SK-N-SH (cell line): ENCODE results near the gene MDH1. TPM values are rescaled to one million over a fixed set of nuclear protein-coding genes. Genes with fewer than 3 reads are reported as not detected.

Experiments
- CTCF ChIA-PET: fragments of 300-600, 350-600 bp; formaldehyde crosslinking; extraction: SDS; loops from one replicate; lab custom pipeline; 2021; lab: Yijun Ruan, JAX
- POLR2A ChIA-PET: fragments of 350-600 bp; sonication (Branson Sonifier 250); formaldehyde crosslinking; extraction: SDS; loops from one replicate; lab custom pipeline; 2020; ENCODE audit warnings: antibody characterized with exemption, inconsistent platforms; lab: Yijun Ruan, JAX
- DNase-seq: peaks from one replicate; pipeline ENCODE4 v3.0.0; 2012
- H2AFZ ChIP-seq: fragments of 200-600 bp; sonication (generic); 2 replicates; pipeline ENCODE4 v1.8.1; 2016; ENCODE audit warnings: antibody characterized with exemption, mild to moderate bottlenecking, low read depth
- H3F3A ChIP-seq: fragments of 200-600 bp; sonication (generic); replicated peaks from 2 replicates; pipeline ENCODE3; 2016; ENCODE audit warnings: antibody characterized with exemption, mild to moderate bottlenecking; ENCODE audit not compliant: insufficient read depth
- H3K27ac ChIP-seq, 2 experiments: fragments of 200-500 bp in 1 of 2; fragments of 200-600 bp in 1 of 2; sonication (Bioruptor generic) in 1 of 2; sonication (generic), shearing (Covaris generic) in 1 of 2; 2 replicates each; pipeline versions ENCODE4 v1.5.1 to v1.6.1; 2014 to 2016; ENCODE audit warnings: low read depth in 2 of 2, inconsistent platforms in 1 of 2, low read length in 1 of 2, mild to moderate bottlenecking in 1 of 2, mixed read lengths in 1 of 2
- H3K27me3 ChIP-seq: fragments of 200-600 bp; sonication (generic), shearing (Covaris generic); 2 replicates; pipeline ENCODE4 v1.6.1; 2016; ENCODE audit warnings: mixed run types; ENCODE audit not compliant: insufficient read depth
- H3K36me3 ChIP-seq, 2 experiments: fragments of 200-500 bp in 1 of 2; fragments of 200-600 bp in 1 of 2; sonication (Bioruptor generic) in 1 of 2; sonication (generic) in 1 of 2; replicated peaks in 1 of 2; 2 replicates each; pipeline versions ENCODE3 to v1.5.1; 2014 to 2016; ENCODE audit warnings: low read length in 1 of 2, mild to moderate bottlenecking in 1 of 2; ENCODE audit not compliant: insufficient read depth in 2 of 2, control insufficient read depth in 1 of 2
- H3K4me1 ChIP-seq, 2 experiments: fragments of 200-500 bp in 1 of 2; fragments of 200-600 bp in 1 of 2; sonication (Bioruptor generic) in 1 of 2; sonication (generic), shearing (Covaris generic) in 1 of 2; 2 replicates each; pipeline versions ENCODE4 v1.5.1 to v1.6.1; 2014 to 2016; ENCODE audit warnings: low read depth in 1 of 2, low read length in 1 of 2, mixed run types in 1 of 2; ENCODE audit not compliant: insufficient read depth in 2 of 2, control insufficient read depth in 1 of 2
- H3K4me2 ChIP-seq: fragments of 200-600 bp; sonication (generic), shearing (Covaris generic); 2 replicates; pipeline ENCODE4 v1.6.1; 2017; ENCODE audit warnings: mixed run types
- H3K4me3 ChIP-seq, 2 experiments: fragments of 200-500 bp in 1 of 2; fragments of 200-600 bp in 1 of 2; sonication (Bioruptor generic) in 1 of 2; sonication (generic), shearing (Covaris generic) in 1 of 2; 2 replicates each; pipeline versions ENCODE4 v1.5.1 to v1.8.1; 2014 to 2016; ENCODE audit warnings: low read depth in 2 of 2, inconsistent platforms in 1 of 2, low read length in 1 of 2, mild to moderate bottlenecking in 1 of 2, mixed read lengths in 1 of 2, moderate library complexity in 1 of 2
- H3K79me2 ChIP-seq: fragments of 200-600 bp; sonication (generic); 2 replicates; pipeline ENCODE4 v1.8.1; 2017; ENCODE audit warnings: mild to moderate bottlenecking; ENCODE audit not compliant: insufficient read depth
- H3K9ac ChIP-seq: fragments of 200-600 bp; sonication (generic); 2 replicates; pipeline ENCODE4 v1.6.1; 2017; ENCODE audit warnings: mixed run types
- H3K9me2 ChIP-seq: fragments of 200-600 bp; sonication (generic); 2 replicates; pipeline ENCODE4 v1.6.1; 2017; ENCODE audit warnings: mixed run types
- H3K9me3 ChIP-seq: fragments of 200-600 bp; sonication (generic); 2 replicates; pipeline ENCODE4 v1.6.1; 2017; ENCODE audit warnings: mixed run types, mild to moderate bottlenecking, moderate library complexity
- H4K20me1 ChIP-seq: fragments of 200-600 bp; sonication (generic); 2 replicates; pipeline ENCODE4 v1.6.1; 2017; ENCODE audit warnings: mild to moderate bottlenecking, mixed run types; ENCODE audit not compliant: insufficient read depth
- CHD2 ChIP-seq: fragments of 150-350 bp; IDR thresholded peaks from 2 replicates; pipeline ENCODE4 v1.6.1; 2018; ENCODE audit warnings: low read length; ENCODE audit not compliant: partially characterized antibody
- ELF1 ChIP-seq: IDR thresholded peaks from 2 replicates; pipeline ENCODE4 v1.4.0; 2012
- EZH2phosphoT487 ChIP-seq: fragments of 200-600 bp; sonication (generic); IDR thresholded peaks from 2 replicates; pipeline ENCODE4 v1.6.1; 2017; ENCODE audit warnings: low read depth, mixed run types, mild to moderate bottlenecking, antibody characterized with exemption, moderate library complexity, borderline replicate concordance
- FOXJ3 ChIP-seq: sonication (generic); formaldehyde crosslinking; IDR thresholded peaks from 2 replicates; pipeline ENCODE4 v1.5.1; 2020; ENCODE audit warnings: mild to moderate bottlenecking, missing genetic modification reagents
- MEF2A ChIP-seq: IDR thresholded peaks from 2 replicates; pipeline ENCODE4 v1.4.0; 2012; ENCODE audit warnings: low read depth, borderline replicate concordance
- MXI1 ChIP-seq: IDR thresholded peaks from 2 replicates; pipeline ENCODE4 v1.6.1; 2012; ENCODE audit warnings: mild to moderate bottlenecking, low read depth, low read length, improper control_type of control experiment
- NRF1 ChIP-seq: IDR thresholded peaks from 2 replicates; pipeline ENCODE4 v1.6.1; 2012; ENCODE audit warnings: low read depth, mild to moderate bottlenecking, low read length
- RAD21 ChIP-seq: IDR thresholded peaks from 2 replicates; pipeline ENCODE4 v1.6.1; 2012; ENCODE audit warnings: mild to moderate bottlenecking, low read length
- RCOR1 ChIP-seq: fragments of 150-350 bp; IDR thresholded peaks from 2 replicates; pipeline ENCODE4 v1.6.1; 2017; ENCODE audit warnings: antibody characterized with exemption, low read length
- SIN3A ChIP-seq: IDR thresholded peaks from 2 replicates; pipeline ENCODE4 v1.6.1; 2012; ENCODE audit warnings: low read depth, mild to moderate bottlenecking, low read length, moderate library complexity, borderline replicate concordance
- SMC3 ChIP-seq: IDR thresholded peaks from 2 replicates; pipeline ENCODE4 v1.6.1; 2012; ENCODE audit warnings: low read depth, low read length, improper control_type of control experiment
- TCF12 ChIP-seq: IDR thresholded peaks from 2 replicates; pipeline ENCODE4 v1.4.0; 2012
- USF1 ChIP-seq: IDR thresholded peaks from 2 replicates; pipeline ENCODE4 v1.4.0; 2012; ENCODE audit warnings: low read depth, borderline replicate concordance
- WGBS: methylation state at CpG from one replicate; pipeline ENCODE4 v1.1.6; 2017; ENCODE audit warnings: low lambda C conversion rate; 5-methylcytosine and 5-hydroxymethylcytosine counted together
- polyA plus RNA-seq, 3 experiments: library from polyadenylated mRNA; depleted of rRNA; stranded (reverse); fragments of >200 nt; gene quantifications; 2 replicates each; pipeline ENCODE4 v1.2.3, GENCODE V29; 2012
- TF ChIP-seq, protein P1 (sequence below): IDR thresholded peaks from 2 replicates; pipeline ENCODE4 v1.4.0; 2012; ENCODE audit warnings: low read depth, borderline replicate concordance
- TF ChIP-seq, protein P2 (sequence below): IDR thresholded peaks from 2 replicates; pipeline ENCODE4 v1.6.1; 2012; ENCODE audit warnings: mild to moderate bottlenecking, low read depth, low read length, moderate library complexity

Gene MDH1
- polyA plus RNA-seq, 1 of the 3 experiments (the other 2 are of a cell fraction), result 201 TPM

DNA sequence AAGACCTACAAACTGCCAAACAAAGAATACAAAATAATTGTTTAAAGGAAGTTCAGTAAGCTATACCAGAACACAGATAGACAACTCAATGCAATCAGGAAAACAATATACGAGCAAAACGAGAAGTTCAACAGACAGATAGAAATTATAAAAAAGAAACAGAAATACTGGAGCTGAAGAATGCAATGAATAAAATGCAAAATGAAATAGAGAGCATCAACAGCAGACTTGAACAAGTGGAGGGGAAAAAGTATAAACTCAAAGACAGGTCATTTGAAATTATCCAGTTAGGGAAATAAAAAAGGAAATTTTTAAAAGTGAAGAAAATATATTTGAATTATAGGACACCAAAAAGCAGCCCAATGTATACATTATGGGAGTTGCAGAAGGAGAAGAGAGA lies 43.6 kb downstream of the MDH1 start:
- H3K79me2 ChIP-seq, result no peaks in the 10 kb centered on the region
- no peaks in the 10 kb centered on the region for H3K27me3 ChIP-seq
- no peak overlapping the region for H3K4me3 ChIP-seq
- H3K9ac ChIP-seq, result no peak overlapping the region
- WGBS, result 54% methylated on average over 2 of the region's 2 CpGs
- TF ChIP-seq CHD2, result no peak
- TF ChIP-seq USF1, result no peak
- TF ChIP-seq ELF1, result no peak
- no peak for TF ChIP-seq TCF12
- TF ChIP-seq SIN3A, result no peak
- no peak for TF ChIP-seq FOXJ3 (CRISPR knock-in tag)
- no peak overlapping the region for H2AFZ ChIP-seq
- no peaks in the 10 kb centered on the region; a peak in 1 of 4 replicates for H3K4me1 ChIP-seq
- H3K27ac ChIP-seq, result no peak overlapping the region
- H3K9me3 ChIP-seq, result peaks cover 6% of the 10 kb centered on the region
- H3K4me2 ChIP-seq, result no peak overlapping the region
- H3K9me2 ChIP-seq, result no peaks in the 10 kb centered on the region
- H4K20me1 ChIP-seq, result no peaks in the 10 kb centered on the region
- CTCF ChIA-PET, result no interaction called here
- no peaks in the 10 kb centered on the region for H3K36me3 ChIP-seq
- H3F3A ChIP-seq, result no peaks in the 10 kb centered on the region
- POLR2A ChIA-PET, result no interaction called here
- DNase-seq, result no peak

DNA sequence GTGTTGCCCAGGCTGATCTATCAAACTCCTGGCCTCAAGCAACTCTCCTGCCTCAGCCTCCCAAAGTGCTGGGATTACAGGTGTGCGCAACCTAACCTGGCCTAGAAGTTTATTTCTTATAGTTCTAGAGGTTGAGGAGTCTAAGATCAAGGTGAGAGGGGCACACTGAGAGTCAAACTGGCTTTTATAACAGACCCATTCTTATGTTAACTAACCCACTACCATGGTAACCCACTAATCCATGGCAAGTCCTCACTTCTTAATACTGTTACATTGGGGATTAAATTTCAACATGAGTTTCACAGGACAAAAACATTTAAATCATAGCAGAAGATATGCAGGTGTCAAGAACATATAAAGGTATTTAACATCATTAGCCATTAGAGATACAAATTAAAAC lies 50.6 kb downstream of the MDH1 start:
- no peak overlapping the region for H3K4me3 ChIP-seq

More for the DNA sequence above, 50.6 kb downstream of the MDH1 start:
- H3K27ac ChIP-seq, result no peak overlapping the region
- H3K9me3 ChIP-seq, result no peaks in the 10 kb centered on the region; the same call in 1 of the 2 replicates
- H3K4me1 ChIP-seq, result no peaks in the 10 kb centered on the region
- no peaks in the 10 kb centered on the region for H3K79me2 ChIP-seq
- no peak overlapping the region for H2AFZ ChIP-seq
- H3F3A ChIP-seq, result no peaks in the 10 kb centered on the region
- DNase-seq, result no peak
- H3K27me3 ChIP-seq, result no peaks in the 10 kb centered on the region
- ChIA-PET POLR2A (no interaction called here), CTCF (no interaction called here)
- WGBS, result 77% methylated on average over 1 of the region's 1 CpG
- no peak overlapping the region for H3K4me2 ChIP-seq
- no peaks in the 10 kb centered on the region for H4K20me1 ChIP-seq
- TF ChIP-seq SMC3, result no peak
- no peak for TF ChIP-seq RCOR1
- no peak for TF ChIP-seq EZH2phosphoT487
- TF ChIP-seq, protein P1, sequence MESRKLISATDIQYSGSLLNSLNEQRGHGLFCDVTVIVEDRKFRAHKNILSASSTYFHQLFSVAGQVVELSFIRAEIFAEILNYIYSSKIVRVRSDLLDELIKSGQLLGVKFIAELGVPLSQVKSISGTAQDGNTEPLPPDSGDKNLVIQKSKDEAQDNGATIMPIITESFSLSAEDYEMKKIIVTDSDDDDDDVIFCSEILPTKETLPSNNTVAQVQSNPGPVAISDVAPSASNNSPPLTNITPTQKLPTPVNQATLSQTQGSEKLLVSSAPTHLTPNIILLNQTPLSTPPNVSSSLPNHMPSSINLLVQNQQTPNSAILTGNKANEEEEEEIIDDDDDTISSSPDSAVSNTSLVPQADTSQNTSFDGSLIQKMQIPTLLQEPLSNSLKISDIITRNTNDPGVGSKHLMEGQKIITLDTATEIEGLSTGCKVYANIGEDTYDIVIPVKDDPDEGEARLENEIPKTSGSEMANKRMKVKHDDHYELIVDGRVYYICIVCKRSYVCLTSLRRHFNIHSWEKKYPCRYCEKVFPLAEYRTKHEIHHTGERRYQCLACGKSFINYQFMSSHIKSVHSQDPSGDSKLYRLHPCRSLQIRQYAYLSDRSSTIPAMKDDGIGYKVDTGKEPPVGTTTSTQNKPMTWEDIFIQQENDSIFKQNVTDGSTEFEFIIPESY, result no peak
- no peak for TF ChIP-seq TCF12
- no peak for TF ChIP-seq RAD21
- no peak for TF ChIP-seq NRF1
- no peak for TF ChIP-seq ELF1
- TF ChIP-seq MEF2A, result no peak
- TF ChIP-seq, protein P2, sequence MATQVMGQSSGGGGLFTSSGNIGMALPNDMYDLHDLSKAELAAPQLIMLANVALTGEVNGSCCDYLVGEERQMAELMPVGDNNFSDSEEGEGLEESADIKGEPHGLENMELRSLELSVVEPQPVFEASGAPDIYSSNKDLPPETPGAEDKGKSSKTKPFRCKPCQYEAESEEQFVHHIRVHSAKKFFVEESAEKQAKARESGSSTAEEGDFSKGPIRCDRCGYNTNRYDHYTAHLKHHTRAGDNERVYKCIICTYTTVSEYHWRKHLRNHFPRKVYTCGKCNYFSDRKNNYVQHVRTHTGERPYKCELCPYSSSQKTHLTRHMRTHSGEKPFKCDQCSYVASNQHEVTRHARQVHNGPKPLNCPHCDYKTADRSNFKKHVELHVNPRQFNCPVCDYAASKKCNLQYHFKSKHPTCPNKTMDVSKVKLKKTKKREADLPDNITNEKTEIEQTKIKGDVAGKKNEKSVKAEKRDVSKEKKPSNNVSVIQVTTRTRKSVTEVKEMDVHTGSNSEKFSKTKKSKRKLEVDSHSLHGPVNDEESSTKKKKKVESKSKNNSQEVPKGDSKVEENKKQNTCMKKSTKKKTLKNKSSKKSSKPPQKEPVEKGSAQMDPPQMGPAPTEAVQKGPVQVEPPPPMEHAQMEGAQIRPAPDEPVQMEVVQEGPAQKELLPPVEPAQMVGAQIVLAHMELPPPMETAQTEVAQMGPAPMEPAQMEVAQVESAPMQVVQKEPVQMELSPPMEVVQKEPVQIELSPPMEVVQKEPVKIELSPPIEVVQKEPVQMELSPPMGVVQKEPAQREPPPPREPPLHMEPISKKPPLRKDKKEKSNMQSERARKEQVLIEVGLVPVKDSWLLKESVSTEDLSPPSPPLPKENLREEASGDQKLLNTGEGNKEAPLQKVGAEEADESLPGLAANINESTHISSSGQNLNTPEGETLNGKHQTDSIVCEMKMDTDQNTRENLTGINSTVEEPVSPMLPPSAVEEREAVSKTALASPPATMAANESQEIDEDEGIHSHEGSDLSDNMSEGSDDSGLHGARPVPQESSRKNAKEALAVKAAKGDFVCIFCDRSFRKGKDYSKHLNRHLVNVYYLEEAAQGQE, result no peak
- TF ChIP-seq MXI1, result no peak
- H3K9ac ChIP-seq, result no peak overlapping the region
- H3K9me2 ChIP-seq, result no peaks in the 10 kb centered on the region
- no peaks in the 10 kb centered on the region for H3K36me3 ChIP-seq
